HCT116 (cell line): Measurements from ENCODE around the gene EIF6. TPM values are rescaled to one million over a fixed set of nuclear protein-coding genes. Genes with fewer than 3 reads are reported as not detected.

Source experiments
- ATAC-seq: fragments of 200-7000 bp; cut with Tn5 transposase; 2 replicates; pipeline ENCODE4 v1.9.1; 2020; ENCODE audit warnings: mild to moderate bottlenecking, moderate library complexity
- BruUV-seq: library from RNA; stranded (reverse); fragments of 400-500 nt; replicated peaks from 2 replicates; lab custom pipeline; 2021; lab: Mats Ljungman, UMichigan
- CTCF ChIA-PET: fragments of 300-600 bp; sonication (Branson Sonifier 250); formaldehyde crosslinking; loops from one replicate; lab custom pipeline; 2021; ENCODE audit warnings: antibody characterized with exemption; lab: Charles Lee
- POLR2A ChIA-PET: fragments of 300-600, 350-600 bp; sonication (Branson Sonifier 250); formaldehyde crosslinking; loops from one replicate; lab custom pipeline; 2021; ENCODE audit warnings: antibody characterized with exemption; lab: Charles Lee
- RAD21 ChIA-PET, 2 experiments: fragments of 300-600 bp; sonication (Branson Sonifier 250); formaldehyde crosslinking; loops; one replicate each; lab custom pipeline; 2023; ENCODE audit warnings: low total read pairs in 2 of 2; ENCODE audit not compliant: uncharacterized antibody in 2 of 2, unreplicated experiment in 2 of 2, low non-redundant PET in 1 of 2; lab: Charles Lee
- DNase-seq: peaks from one replicate; pipeline ENCODE4 v3.0.0-alpha.2; 2010; ENCODE audit warnings: low read depth, low spot score
- H2AFZ ChIP-seq: fragments of 200-600 bp; shearing (Covaris generic), sonication (generic); 2 replicates; pipeline ENCODE4 v1.6.1; 2017; ENCODE audit warnings: low read depth, mixed run types, mixed read lengths, antibody characterized with exemption, low read length; ENCODE audit not compliant: poor library complexity, severe bottlenecking
- H3K27ac ChIP-seq: 2 replicates; pipeline ENCODE4 v1.5.1; 2012; ENCODE audit warnings: low read depth, low read length
- H3K27me3 ChIP-seq: fragments of 200-600 bp; sonication (generic); 2 replicates; pipeline ENCODE4 v1.6.1; 2016; ENCODE audit warnings: mixed run types, low read length, mixed read lengths; ENCODE audit not compliant: insufficient read depth
- H3K36me3 ChIP-seq, 2 experiments: fragments of 200-500 bp in 1 of 2; fragments of 200-600 bp in 1 of 2; sonication (Bioruptor generic) in 1 of 2; sonication (generic) in 1 of 2; 2 replicates each; pipeline versions ENCODE4 v1.5.1 to v1.6.1; 2014 to 2016; ENCODE audit warnings: low read length in 2 of 2, inconsistent platforms in 1 of 2, mixed read lengths in 1 of 2, mixed run types in 1 of 2; ENCODE audit not compliant: insufficient read depth in 2 of 2, control insufficient read depth in 1 of 2
- H3K4me1 ChIP-seq, 2 experiments: fragments of 200-600 bp in 1 of 2; sonication (generic) in 1 of 2; 2 replicates each; pipeline versions ENCODE4 v1.5.1 to v1.6.1; 2012 to 2017; ENCODE audit warnings: low read length in 2 of 2, inconsistent platforms in 1 of 2, mild to moderate bottlenecking in 1 of 2, mixed read lengths in 1 of 2, mixed run types in 1 of 2, moderate library complexity in 1 of 2; ENCODE audit not compliant: insufficient read depth in 2 of 2, control insufficient read depth in 1 of 2
- H3K4me2 ChIP-seq: fragments of 200-600 bp; sonication (generic); 2 replicates; pipeline ENCODE4 v1.6.1; 2017; ENCODE audit warnings: mixed run types, low read length, mixed read lengths
- H3K4me3 ChIP-seq, 2 experiments: fragments of 200-600 bp in 1 of 2; sonication (generic) in 1 of 2; replicated peaks in 1 of 2; 2 replicates each; pipeline ENCODE4 v1.5.1; 2011 to 2016; ENCODE audit warnings: low read length in 2 of 2, control low read depth in 1 of 2, low read depth in 1 of 2, mild to moderate bottlenecking in 1 of 2, mixed read lengths in 1 of 2, mixed run types in 1 of 2
- H3K79me2 ChIP-seq: fragments of 200-600 bp; sonication (generic); 2 replicates; pipeline ENCODE4 v1.6.1; 2017; ENCODE audit warnings: mild to moderate bottlenecking, mixed run types, low read length, moderate library complexity, mixed read lengths; ENCODE audit not compliant: insufficient read depth
- H3K9ac ChIP-seq: fragments of 200-600 bp; sonication (generic); 2 replicates; pipeline ENCODE4 v1.6.1; 2016; ENCODE audit warnings: low read length, mixed read lengths
- H3K9me2 ChIP-seq: fragments of 200-600 bp; sonication (generic), shearing (Covaris generic); 2 replicates; pipeline ENCODE4 v1.6.1; 2017; ENCODE audit warnings: mixed run types, mild to moderate bottlenecking, moderate library complexity; ENCODE audit not compliant: insufficient read depth
- H3K9me3 ChIP-seq, 2 experiments: fragments of 200-500 bp in 1 of 2; fragments of 200-600 bp in 1 of 2; sonication (Bioruptor generic) in 1 of 2; sonication (generic) in 1 of 2; 2 replicates each; pipeline ENCODE4 v1.6.1; 2014 to 2017; ENCODE audit warnings: low read length in 2 of 2, mixed read lengths in 2 of 2, inconsistent platforms in 1 of 2, low read depth in 1 of 2, mild to moderate bottlenecking in 1 of 2, mixed run types in 1 of 2, moderate library complexity in 1 of 2; ENCODE audit not compliant: control insufficient read depth in 1 of 2, insufficient read depth in 1 of 2
- H4K20me1 ChIP-seq: fragments of 200-600 bp; sonication (generic), shearing (Covaris generic); 2 replicates; pipeline ENCODE4 v1.6.1; 2017; ENCODE audit warnings: mixed run types, mild to moderate bottlenecking, moderate library complexity; ENCODE audit not compliant: insufficient read depth
- ATF3 ChIP-seq: IDR thresholded peaks from 2 replicates; pipeline ENCODE4 v1.6.1; 2012
- CEBPB ChIP-seq: IDR thresholded peaks from 2 replicates; pipeline ENCODE4 v1.6.1; 2012; ENCODE audit warnings: low read depth
- EGR1 ChIP-seq: IDR thresholded peaks from 2 replicates; pipeline ENCODE4 v1.6.1; 2012; ENCODE audit warnings: low read depth
- ELF1 ChIP-seq: IDR thresholded peaks from 2 replicates; pipeline ENCODE4 v1.6.1; 2012; ENCODE audit warnings: low read depth, borderline replicate concordance
- EZH2phosphoT487 ChIP-seq: fragments of 200-600 bp; IDR thresholded peaks from 2 replicates; pipeline ENCODE4 v1.6.1; 2018; ENCODE audit warnings: antibody characterized with exemption, borderline replicate concordance
- FOSL1 ChIP-seq: IDR thresholded peaks from 2 replicates; pipeline ENCODE4 v1.6.1; 2012; ENCODE audit warnings: low read depth
- JUND ChIP-seq: IDR thresholded peaks from 2 replicates; pipeline ENCODE4 v1.6.1; 2012
- MAX ChIP-seq: IDR thresholded peaks from 2 replicates; pipeline ENCODE4 v1.6.1; 2012
- POLR2A ChIP-seq: IDR thresholded peaks from 2 replicates; pipeline ENCODE4 v1.7.0; 2011; ENCODE audit warnings: borderline replicate concordance; ENCODE audit not compliant: insufficient read depth, insufficient read length; ENCODE audit errors: extremely low read depth
- POLR2AphosphoS5 ChIP-seq: IDR thresholded peaks from 2 replicates; pipeline ENCODE4 v1.6.1; 2011; ENCODE audit warnings: mild to moderate bottlenecking, low read depth, low read length, moderate library complexity
- RAD21 ChIP-seq: IDR thresholded peaks from 2 replicates; pipeline ENCODE4 v1.6.1; 2012; ENCODE audit warnings: low read depth, mild to moderate bottlenecking
- REST ChIP-seq: IDR thresholded peaks from 2 replicates; pipeline ENCODE4 v1.6.1; 2012; ENCODE audit warnings: low read depth
- SIN3A ChIP-seq: IDR thresholded peaks from 2 replicates; pipeline ENCODE4 v1.6.1; 2012; ENCODE audit warnings: low read depth
- SRF ChIP-seq: IDR thresholded peaks from 2 replicates; pipeline ENCODE4 v1.6.1; 2012; ENCODE audit warnings: low read depth
- TCF7L2 ChIP-seq: IDR thresholded peaks from 2 replicates; pipeline ENCODE4 v1.7.0; 2011; ENCODE audit warnings: borderline replicate concordance, inconsistent platforms; ENCODE audit not compliant: insufficient read depth, insufficient read length; ENCODE audit errors: extremely low read depth
- YY1 ChIP-seq: IDR thresholded peaks from 2 replicates; pipeline ENCODE4 v1.6.1; 2011; ENCODE audit warnings: low read length, low read depth, moderate library complexity, mild to moderate bottlenecking; ENCODE audit not compliant: insufficient replicate concordance; ENCODE audit errors: extremely low read depth
- ZBTB33 ChIP-seq: IDR thresholded peaks from 2 replicates; pipeline ENCODE4 v1.6.1; 2011; ENCODE audit warnings: mild to moderate bottlenecking, low read length, moderate library complexity; ENCODE audit not compliant: insufficient replicate concordance; ENCODE audit errors: extremely low read depth
- ZFX ChIP-seq: fragments of 450-650 bp; IDR thresholded peaks from 2 replicates; pipeline ENCODE4 v1.6.1; 2017
- intact Hi-C: fragments of 100-400 bp; cut with micrococcal nuclease; formaldehyde crosslinking; loops from 2 replicates; pipeline ENCODE4 v1.10.0; 2022
- total RNA-seq: library from RNA; stranded (reverse); gene quantifications from one replicate; pipeline ENCODE4 v1.2.1, GENCODE V29; 2021; ENCODE audit not compliant: unreplicated experiment

Gene EIF6
- total RNA-seq, 1 experiment from 2014 or later, result 209 TPM

- TF ChIP-seq JUND, result no peak
Observed at GRCh38 chr20:35238735-35239134, 45.8 kb downstream of the EIF6 start (continued).

- TF ChIP-seq CEBPB (no peak), JUND (no peak), POLR2A (no peak), SIN3A (no peak), EGR1 (no peak), YY1 (no peak), ZBTB33 (no peak), ELF1 (no peak), MAX (no peak), FOSL1 (no peak), ZFX (no peak), EZH2phosphoT487 (no peak), REST (no peak), TCF7L2 (no peak), RAD21 (no peak), ATF3 (no peak), SRF (no peak), POLR2AphosphoS5 (no peak)
- TF ChIP-seq, all 23 proteins: peak for 0
- H3K9ac ChIP-seq, result no peak overlapping the region
- H3K36me3 ChIP-seq, result no peaks in the 10 kb centered on the region
- intact Hi-C loops, result no loop called here
- no peak overlapping the region for H3K4me2 ChIP-seq
- ChIA-PET CTCF (no interaction called here), RAD21 (no interaction called here), POLR2A (no interaction called here)
- H2AFZ ChIP-seq, result no peak overlapping the region
- H3K9me2 ChIP-seq, result no peaks in the 10 kb centered on the region
- BruUV-seq, result no TSS peak
- no peak overlapping the region for H3K4me3 ChIP-seq
- ATAC-seq (no peak), DNase-seq (no peak)
- no peaks in the 10 kb centered on the region for H3K27me3 ChIP-seq
- H3K4me1 ChIP-seq, result no peaks in the 10 kb centered on the region
- no peaks in the 10 kb centered on the region for H4K20me1 ChIP-seq
- H3K79me2 ChIP-seq, result no peaks in the 10 kb centered on the region
- no peak overlapping the region for H3K27ac ChIP-seq
- no peaks in the 10 kb centered on the region for H3K9me3 ChIP-seq
Observed at GRCh38 chr20:35238170-35238569, 46.4 kb downstream of the EIF6 start.
